Activated CD8-positive, alpha-beta memory T cell treated with anti-CD3 and anti-CD28 coated beads for 1 hour (primary cell): ENCODE results near the gene POU5F1.

Experiments used
- DNase-seq, 2 donors: peaks; one replicate each; pipeline ENCODE4 v3.0.0-alpha.2; 2020; ENCODE audit warnings: low read depth in 1 of 2; ENCODE audit errors: extremely low read depth in 1 of 2

Gene POU5F1

GRCh38 chr6:31144296-31144969 is 26.0 kb downstream of the POU5F1 start:
- no peak for DNase-seq

- no peak for DNase-seq
These were observed 27.3 kb downstream of the POU5F1 start for GRCh38 chr6:31143148-31143547.

- DNase-seq = no peak
These were observed 28.1 kb downstream of the POU5F1 start for GRCh38 chr6:31142361-31142761.

- DNase-seq = no peak
These were observed 29.8 kb downstream of the POU5F1 start for GRCh38 chr6:31140643-31141042.

- DNase-seq = no peak
These were observed 30.9 kb downstream of the POU5F1 start for GRCh38 chr6:31139599-31139998.

GRCh38 chr6:31138982-31139381 is 31.5 kb downstream of the POU5F1 start, which contains the start of gene PSORS1C2:
Gene PSORS1C2, minus strand, starts transcription at chr6:31139066. Its CDS starts 40 bp downstream, at chr6:31139026.
- no peak for DNase-seq

- no peak for DNase-seq
These were observed 34.8 kb downstream of the POU5F1 start for GRCh38 chr6:31135710-31136109.

- DNase-seq = no peak
These were observed 37.7 kb downstream of the POU5F1 start for GRCh38 chr6:31132806-31133205.

- no peak for DNase-seq
These were observed 38.9 kb downstream of the POU5F1 start for GRCh38 chr6:31131595-31131994.

- no peak for DNase-seq
These were observed 39.7 kb downstream of the POU5F1 start for GRCh38 chr6:31130751-31131150.

- DNase-seq = no peak
These were observed 41.4 kb downstream of the POU5F1 start for GRCh38 chr6:31129130-31129529.

GRCh38 chr6:31128093-31128676 is 42.3 kb downstream of the POU5F1 start:
- peak; percentile 34 to 60 for DNase-seq

GRCh38 chr6:31126396-31127175 is 43.9 kb downstream of the POU5F1 start:
- no peak for DNase-seq

- DNase-seq = no peak
These were observed 44.7 kb downstream of the POU5F1 start for GRCh38 chr6:31125586-31126363.

- no peak for DNase-seq
These were observed 45.3 kb downstream of the POU5F1 start for GRCh38 chr6:31125162-31125561.

- DNase-seq = no peak
These were observed 47.4 kb downstream of the POU5F1 start for GRCh38 chr6:31122791-31123706.

- DNase-seq = no peak
These were observed 49.2 kb downstream of the POU5F1 start for GRCh38 chr6:31121131-31121790.

GRCh38 chr6:31120151-31120915 is 50.1 kb downstream of the POU5F1 start, which contains the start of gene CDSN:
Gene CDSN, minus strand, starts transcription at chr6:31120446. Its CDS starts 27 bp downstream, at chr6:31120419.
- no peak for DNase-seq

- DNase-seq = no peak
These were observed 52.3 kb downstream of the POU5F1 start for GRCh38 chr6:31118178-31118577.
